PFSK-1 (cell line): ENCODE measurements around the gene PTPRT.

Source experiments
- POLR2AphosphoS5 ChIP-seq: IDR thresholded peaks from 2 replicates; pipeline ENCODE4 v1.6.1; 2012; ENCODE audit warnings: low read depth, mild to moderate bottlenecking, control low read depth, low read length, moderate library complexity
- SIN3A ChIP-seq: IDR thresholded peaks from 2 replicates; pipeline ENCODE4 v1.6.1; 2012; ENCODE audit warnings: mild to moderate bottlenecking, low read length, moderate library complexity, borderline replicate concordance; ENCODE audit not compliant: insufficient read depth
- TAF1 ChIP-seq: IDR thresholded peaks from 2 replicates; pipeline ENCODE4 v1.6.1; 2012; ENCODE audit warnings: low read length, control low read depth, borderline replicate concordance; ENCODE audit not compliant: insufficient read depth

DNA sequence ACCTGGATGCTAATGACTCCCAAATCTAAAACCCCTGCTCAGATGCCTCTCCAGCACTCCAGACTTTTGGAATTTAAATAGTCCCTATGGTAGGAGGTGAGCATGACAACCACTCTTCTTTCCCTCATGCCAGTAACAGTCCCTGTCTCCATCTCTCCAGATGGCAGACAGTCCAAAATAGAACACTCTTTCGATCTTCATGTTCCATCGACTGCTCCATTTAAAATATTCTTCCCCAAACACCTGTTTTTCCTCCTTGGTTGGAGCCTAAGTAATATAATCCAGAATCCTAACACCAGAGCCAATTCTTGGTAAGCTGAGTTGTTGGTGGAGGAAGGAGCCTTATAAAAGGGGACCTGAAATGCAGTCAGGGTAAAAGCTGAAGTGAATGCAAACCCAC lies 848.1 kb downstream of the PTPRT start:
- TF ChIP-seq POLR2AphosphoS5 (no peak), SIN3A (no peak), TAF1 (no peak)
